Hepatocyte (in vitro differentiated cells): ENCODE results near the gene FIS1. TPM values are rescaled to one million over a fixed set of nuclear protein-coding genes. Genes with fewer than 3 reads are reported as not detected.

Source experiments
- DNase-seq: peaks from one replicate; pipeline ENCODE4 v3.0.0-alpha.2; 2016; ENCODE audit warnings: low spot score
- H2AFZ ChIP-seq: fragments of 200-600 bp; sonication (generic); 2 replicates; pipeline ENCODE4 v1.6.0; 2016; ENCODE audit warnings: antibody characterized with exemption, mild to moderate bottlenecking
- H3K27ac ChIP-seq: fragments of 200-600 bp; sonication (generic); 2 replicates; pipeline ENCODE4 v1.5.1; 2016; ENCODE audit warnings: mild to moderate bottlenecking
- H3K27me3 ChIP-seq: fragments of 200-600 bp; sonication (generic); 2 replicates; pipeline ENCODE4 v1.6.1; 2016
- H3K36me3 ChIP-seq: fragments of 200-600 bp; sonication (generic); replicated peaks from 2 replicates; pipeline ENCODE4 v1.5.1; 2016; ENCODE audit warnings: low read depth; ENCODE audit not compliant: insufficient read depth
- H3K4me1 ChIP-seq: fragments of 200-600 bp; sonication (generic); 2 replicates; pipeline ENCODE4 v1.5.1; 2016; ENCODE audit warnings: mild to moderate bottlenecking, moderate library complexity; ENCODE audit not compliant: insufficient read depth
- H3K4me2 ChIP-seq: fragments of 200-600 bp; sonication (generic); 2 replicates; pipeline ENCODE4 v1.6.0; 2016
- H3K4me3 ChIP-seq: fragments of 200-600 bp; sonication (generic); 2 replicates; pipeline ENCODE4 v1.5.1; 2016; ENCODE audit warnings: mild to moderate bottlenecking
- H3K79me2 ChIP-seq: fragments of 200-600 bp; sonication (generic); 2 replicates; pipeline ENCODE4 v1.6.0; 2017; ENCODE audit warnings: mild to moderate bottlenecking
- H3K9me2 ChIP-seq: fragments of 200-600 bp; sonication (generic); replicated peaks from 2 replicates; pipeline ENCODE4 v1.6.0; 2017; ENCODE audit warnings: mild to moderate bottlenecking; ENCODE audit not compliant: insufficient read depth
- H3K9me3 ChIP-seq: fragments of 200-600 bp; sonication (generic); 2 replicates; pipeline ENCODE4 v1.5.1; 2016; ENCODE audit warnings: low read depth, mild to moderate bottlenecking
- H4K20me1 ChIP-seq: fragments of 200-600 bp; sonication (generic); 2 replicates; pipeline ENCODE4 v1.6.0; 2016; ENCODE audit warnings: mild to moderate bottlenecking; ENCODE audit not compliant: insufficient read depth, poor library complexity, severe bottlenecking
- EZH2 ChIP-seq: fragments of 200-600 bp; sonication (generic); IDR thresholded peaks from 2 replicates; pipeline ENCODE4 v1.6.1; 2016; ENCODE audit warnings: antibody characterized with exemption, mild to moderate bottlenecking, borderline replicate concordance
- EZH2phosphoT487 ChIP-seq: fragments of 200-600 bp; sonication (generic); IDR thresholded peaks from one replicate; pipeline ENCODE4 v1.6.1; 2018; ENCODE audit warnings: antibody characterized with exemption, mild to moderate bottlenecking, low read depth, moderate library complexity; ENCODE audit not compliant: unreplicated experiment, severe bottlenecking
- WGBS: methylation state at CpG from one replicate; pipeline ENCODE4 v1.1.6; 2016; ENCODE audit warnings: low lambda C conversion rate; ENCODE audit errors: missing lambda C conversion rate; 5-methylcytosine and 5-hydroxymethylcytosine counted together
- polyA plus RNA-seq: library from polyadenylated mRNA; unstranded; fragments of >200 nt; fragmentation: Nextera tagmentation; extraction: Ambion mirVana; gene quantifications from 2 replicates; pipeline ENCODE4 v1.2.1, GENCODE V29; 2016
- small RNA-seq: library from RNA; depleted of rRNA; stranded (forward); fragments of <200 nt; gene quantifications from one replicate; pipeline ENCODE3, GENCODE V24; 2014
- total RNA-seq: library from RNA; depleted of rRNA; stranded (reverse); fragments of >200 nt; gene quantifications from 2 replicates; pipeline ENCODE4 v1.2.3, GENCODE V29; 2014
- TF ChIP-seq, protein P1 (sequence below): fragments of 200-600 bp; sonication (generic); IDR thresholded peaks from 2 replicates; pipeline ENCODE4 v1.5.1; 2016; ENCODE audit warnings: antibody characterized with exemption, mild to moderate bottlenecking; ENCODE audit not compliant: poor library complexity

FIS1 gene
- total and polyA plus RNA-seq, 2 experiments from 2014 or later: 150 to 193 TPM

GRCh38 chr7:101198476-101198875 is 46.4 kb downstream of the FIS1 start:
- Histone ChIP-seq H3K4me1 (no peaks in the 10 kb centered on the region), H3K9me3 (no peaks in the 10 kb centered on the region), H3K79me2 (no peaks in the 10 kb centered on the region), H3K27me3 (peaks cover 30% of the 10 kb centered on the region), H3K9me2 (no peaks in the 10 kb centered on the region), H2AFZ (no peak overlapping the region), H3K4me3 (no peak overlapping the region), H3K27ac (no peak overlapping the region), H4K20me1 (no peaks in the 10 kb centered on the region), H3K4me2 (no peak overlapping the region), H3K36me3 (no peaks in the 10 kb centered on the region)
- no peak for DNase-seq
- TF ChIP-seq, protein P1, sequence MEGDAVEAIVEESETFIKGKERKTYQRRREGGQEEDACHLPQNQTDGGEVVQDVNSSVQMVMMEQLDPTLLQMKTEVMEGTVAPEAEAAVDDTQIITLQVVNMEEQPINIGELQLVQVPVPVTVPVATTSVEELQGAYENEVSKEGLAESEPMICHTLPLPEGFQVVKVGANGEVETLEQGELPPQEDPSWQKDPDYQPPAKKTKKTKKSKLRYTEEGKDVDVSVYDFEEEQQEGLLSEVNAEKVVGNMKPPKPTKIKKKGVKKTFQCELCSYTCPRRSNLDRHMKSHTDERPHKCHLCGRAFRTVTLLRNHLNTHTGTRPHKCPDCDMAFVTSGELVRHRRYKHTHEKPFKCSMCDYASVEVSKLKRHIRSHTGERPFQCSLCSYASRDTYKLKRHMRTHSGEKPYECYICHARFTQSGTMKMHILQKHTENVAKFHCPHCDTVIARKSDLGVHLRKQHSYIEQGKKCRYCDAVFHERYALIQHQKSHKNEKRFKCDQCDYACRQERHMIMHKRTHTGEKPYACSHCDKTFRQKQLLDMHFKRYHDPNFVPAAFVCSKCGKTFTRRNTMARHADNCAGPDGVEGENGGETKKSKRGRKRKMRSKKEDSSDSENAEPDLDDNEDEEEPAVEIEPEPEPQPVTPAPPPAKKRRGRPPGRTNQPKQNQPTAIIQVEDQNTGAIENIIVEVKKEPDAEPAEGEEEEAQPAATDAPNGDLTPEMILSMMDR: no peak
- no peak for TF ChIP-seq EZH2
- TF ChIP-seq EZH2phosphoT487: no peak
- 88% methylated on average over 13 of the region's 14 CpGs for WGBS

- H3K79me2 ChIP-seq: no peaks in the 10 kb centered on the region
Observed at GRCh38 chr7:101197991-101198390, 46.9 kb downstream of the FIS1 start.

GRCh38 chr7:101195884-101196283 is 49.0 kb downstream of the FIS1 start:
- Histone ChIP-seq H3K4me3 (no peak overlapping the region), H2AFZ (no peak overlapping the region), H3K9me3 (no peaks in the 10 kb centered on the region), H3K79me2 (no peaks in the 10 kb centered on the region), H3K27me3 (peaks cover 9% of the 10 kb centered on the region), H3K27ac (no peak overlapping the region), H3K36me3 (no peaks in the 10 kb centered on the region), H3K4me1 (peaks cover 4% of the 10 kb centered on the region), H3K9me2 (no peaks in the 10 kb centered on the region), H3K4me2 (no peak overlapping the region), H4K20me1 (no peaks in the 10 kb centered on the region)
- whole genome bisulfite sequencing: 89% methylated on average over 10 of the region's 17 CpGs
- no peak for TF ChIP-seq EZH2
- TF ChIP-seq, protein P1: no peak
- no peak for TF ChIP-seq EZH2phosphoT487
- no peak for DNase-seq

More at GRCh38 chr7:101197991-101198390, 46.9 kb downstream of the FIS1 start:
- H4K20me1 ChIP-seq: no peaks in the 10 kb centered on the region
- H3K9me2 ChIP-seq: no peaks in the 10 kb centered on the region
- H3K27ac ChIP-seq: no peak overlapping the region
- H3K9me3 ChIP-seq: no peaks in the 10 kb centered on the region
- no peaks in the 10 kb centered on the region for H3K4me1 ChIP-seq
- no peak overlapping the region for H3K4me3 ChIP-seq
- 92% methylated on average over 19 of the region's 21 CpGs for WGBS
- no peak overlapping the region for H3K4me2 ChIP-seq
- DNase-seq: no peak
- H3K27me3 ChIP-seq: peaks cover 26% of the 10 kb centered on the region
- H3K36me3 ChIP-seq: no peaks in the 10 kb centered on the region
- TF ChIP-seq EZH2 (no peak), EZH2phosphoT487 (no peak)
- TF ChIP-seq, protein P1: no peak
- H2AFZ ChIP-seq: no peak overlapping the region

Small RNA genes within 50 kb of the gene (small RNA-seq; reads per million reads assigned to genes)
- not detected for gene RNU6-1104P

Other genes starting within 250 kb of the FIS1 start
- 8.7 and 18.3 TPM in 2 replicates for gene MUC17, start 225.0 kb downstream of the FIS1 start, total RNA-seq
- gene MUC17, start 225.0 kb downstream of the FIS1 start, polyA plus RNA-seq: 2.9 and 5.5 TPM in 2 replicates
- gene TRIM56, start 159.6 kb downstream of the FIS1 start, total RNA-seq: 10.0 and 13.1 TPM in 2 replicates
- 25.7 and 27.2 TPM in 2 replicates for gene TRIM56, start 159.6 kb downstream of the FIS1 start, polyA plus RNA-seq
- gene SERPINE1, start 118.0 kb downstream of the FIS1 start, total RNA-seq: 81.8 and 98.2 TPM in 2 replicates
- 181 and 185 TPM in 2 replicates for gene SERPINE1, start 118.0 kb downstream of the FIS1 start, polyA plus RNA-seq
- 85.8 and 118 TPM in 2 replicates for gene AP1S1, start 90.6 kb downstream of the FIS1 start, total RNA-seq
- 31.1 and 32.0 TPM in 2 replicates for gene AP1S1, start 90.6 kb downstream of the FIS1 start, polyA plus RNA-seq
- 0.30 and 0.32 TPM in 2 replicates for gene VGF, start 79.5 kb downstream of the FIS1 start, total RNA-seq
- 0.19 and 0.80 TPM in 2 replicates for gene VGF, start 79.5 kb downstream of the FIS1 start, polyA plus RNA-seq
- gene NAT16, start 64.8 kb downstream of the FIS1 start, total RNA-seq: not detected in 2 replicates
- gene NAT16, start 64.8 kb downstream of the FIS1 start, polyA plus RNA-seq: not detected in 2 replicates
- 6.3 and 8.4 TPM in 2 replicates for gene MOGAT3, start 44.0 kb downstream of the FIS1 start, total RNA-seq
- gene MOGAT3, start 44.0 kb downstream of the FIS1 start, polyA plus RNA-seq: 10.5 and 14.0 TPM in 2 replicates
- gene PLOD3, start 27.5 kb downstream of the FIS1 start, total RNA-seq: 29.5 and 37.6 TPM in 2 replicates
- gene PLOD3, start 27.5 kb downstream of the FIS1 start, polyA plus RNA-seq: 127 and 129 TPM in 2 replicates
- gene ZNHIT1, start 26.9 kb downstream of the FIS1 start, total RNA-seq: 105 and 110 TPM in 2 replicates
- gene ZNHIT1, start 26.9 kb downstream of the FIS1 start, polyA plus RNA-seq: 117 and 145 TPM in 2 replicates
- 11.4 and 14.3 TPM in 2 replicates for gene CLDN15, start 7.3 kb downstream of the FIS1 start, total RNA-seq
- 25.7 and 38.8 TPM in 2 replicates for gene CLDN15, start 7.3 kb downstream of the FIS1 start, polyA plus RNA-seq
- gene IFT22, start 76.7 kb upstream of the FIS1 start, total RNA-seq: 24.2 and 30.5 TPM in 2 replicates
- 29.8 and 42.2 TPM in 2 replicates for gene IFT22, start 76.7 kb upstream of the FIS1 start, polyA plus RNA-seq
- gene COL26A1, start 117.8 kb upstream of the FIS1 start, total RNA-seq: 9.4 and 11.6 TPM in 2 replicates
- 10.8 and 19.1 TPM in 2 replicates for gene COL26A1, start 117.8 kb upstream of the FIS1 start, polyA plus RNA-seq